ENCODE measurements around the gene TNNT1.

DNA sequence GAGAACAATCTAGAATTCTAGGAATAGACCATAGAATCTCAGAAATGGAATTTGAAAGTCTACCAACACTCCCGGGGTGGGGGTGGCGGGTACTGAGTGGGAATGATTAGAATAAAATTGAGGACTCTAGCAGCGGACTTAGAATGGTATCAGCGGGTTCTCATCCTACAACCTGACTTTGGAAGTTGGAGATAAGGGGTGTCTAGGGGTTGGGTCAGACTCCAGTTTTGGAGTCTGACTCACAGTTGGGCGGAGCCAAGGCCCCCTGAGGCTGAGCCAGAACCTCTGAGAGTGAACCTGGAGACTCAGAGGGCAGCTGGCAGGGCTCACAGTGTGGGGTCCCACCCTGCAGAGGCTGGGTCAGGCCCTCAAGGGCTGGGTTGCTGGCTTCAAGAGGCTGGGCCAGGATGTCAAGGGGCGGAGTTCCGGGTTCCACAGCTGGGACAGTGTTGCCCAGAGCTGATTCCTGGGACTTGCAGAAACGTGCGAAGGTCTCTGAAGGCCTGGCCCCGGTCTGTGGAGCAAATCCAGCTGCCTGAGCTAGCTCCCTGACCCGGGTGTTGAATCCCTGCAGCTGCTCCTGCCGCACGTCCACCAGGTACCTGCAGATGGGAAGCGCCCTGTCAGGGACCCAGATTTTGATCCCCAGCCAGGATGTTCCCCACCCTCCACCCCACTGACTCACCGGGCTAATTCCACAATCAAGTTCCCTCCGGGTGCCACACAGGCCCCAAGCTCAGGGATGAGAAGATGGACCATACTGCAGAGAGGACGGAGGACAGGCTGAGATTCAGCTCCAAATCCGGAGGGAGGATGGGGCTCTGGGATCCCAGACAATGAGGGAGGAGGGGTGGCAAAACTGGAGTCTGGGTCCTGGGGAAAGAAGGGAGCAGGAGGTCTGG, 10.1 kb upstream of the TNNT1 start:
- TF ChIP-seq CTCF (IDR thresholded peaks at IDR 0.05) (no peak), POLR2A (IDR thresholded peaks at IDR 0.05) (no peak), EP300 (IDR thresholded peaks at IDR 0.05) (no peak)

Measured in upper lobe of left lung (tissue), 4 donors.